ENCODE data around the gene SELENOM. TPM values are rescaled to one million over a fixed set of nuclear protein-coding genes. Genes with fewer than 3 reads are reported as not detected.
A peak's percentile ranks its signal among the peaks of the same experiment; 100 is the strongest.

SELENOM gene
- total and polyA plus RNA-seq, 2 donors (not counting 1 experiment from before 2014, with no cell fraction given): 130 to 132 TPM

- Histone ChIP-seq H3K36me3 (ENCODE audit: control insufficient read depth, insufficient read depth, low read length) (peaks cover 23% of the 10 kb centered on the region), H3K27ac (ENCODE audit: insufficient read depth, low read length) (peak overlapping the region; percentile 99), H3K9me3 (ENCODE audit: control insufficient read depth, insufficient read depth, low read depth, low read length) (no peaks in the 10 kb centered on the region), H4K20me1 (ENCODE audit: control insufficient read depth, extremely low read depth, insufficient read depth, low read length) (no peaks in the 10 kb centered on the region), H3K4me2 (ENCODE audit: extremely low read depth, insufficient read depth, low read length) (peak overlapping the region; percentile 87), H3K9ac (ENCODE audit: insufficient read depth, low read length) (peak overlapping the region; percentile 99), H3K4me1 (ENCODE audit: control insufficient read depth, extremely low read depth, insufficient read depth, low read length) (peaks cover 27% of the 10 kb centered on the region), H3K79me2 (ENCODE audit: control insufficient read depth, insufficient read depth, low read length) (peaks cover 22% of the 10 kb centered on the region), H3K27me3 (ENCODE audit: control insufficient read depth, insufficient read depth, low read length) (no peaks in the 10 kb centered on the region), H2AFZ (ENCODE audit: low read length) (peak overlapping the region; percentile 41), H3K4me3 (replicated peaks in 1 of 4; ENCODE audit: control extremely low read depth in 1 of 4, insufficient read depth in 1 of 4, low read depth in 3 of 4, low read length in 4 of 4) (peak overlapping the region; percentile 78 to 95 (median 92))
- DNase-seq (ENCODE audit: low read depth in 2 of 2): peak; percentile 39 to 56
- TF ChIP-seq EZH2 (IDR thresholded peaks at IDR 0.05; ENCODE audit: low read length, missing control alignments) (no peak), CTCF (conservative IDR thresholded peaks at IDR 0.05 in 1 of 2, IDR thresholded peaks at IDR 0.05 in 1 of 2; ENCODE audit: low read depth in 1 of 2, low read length in 2 of 2) (no peak)
Observed at GRCh38 chr22:31106731-31107177, 614 bp downstream of the SELENOM start.

- Histone ChIP-seq H3K27me3 (ENCODE audit: control insufficient read depth, insufficient read depth, low read length) (no peaks in the 10 kb centered on the region), H3K36me3 (ENCODE audit: control insufficient read depth, insufficient read depth, low read length) (peaks cover 24% of the 10 kb centered on the region), H4K20me1 (ENCODE audit: control insufficient read depth, extremely low read depth, insufficient read depth, low read length) (no peaks in the 10 kb centered on the region), H3K27ac (ENCODE audit: insufficient read depth, low read length) (peak overlapping the region; percentile 99), H3K4me3 (replicated peaks in 1 of 4; ENCODE audit: control extremely low read depth in 1 of 4, insufficient read depth in 1 of 4, low read depth in 3 of 4, low read length in 4 of 4) (peak overlapping the region; percentile 78 to 95 (median 92)), H2AFZ (ENCODE audit: low read length) (no peak overlapping the region), H3K4me2 (ENCODE audit: extremely low read depth, insufficient read depth, low read length) (peak overlapping the region; percentile 87), H3K9ac (ENCODE audit: insufficient read depth, low read length) (peak overlapping the region; percentile 99), H3K4me1 (ENCODE audit: control insufficient read depth, extremely low read depth, insufficient read depth, low read length) (peaks cover 28% of the 10 kb centered on the region), H3K9me3 (ENCODE audit: control insufficient read depth, insufficient read depth, low read depth, low read length) (no peaks in the 10 kb centered on the region), H3K79me2 (ENCODE audit: control insufficient read depth, insufficient read depth, low read length) (peaks cover 22% of the 10 kb centered on the region)
- no peak for TF ChIP-seq EZH2 (IDR thresholded peaks at IDR 0.05; ENCODE audit: low read length, missing control alignments)
- TF ChIP-seq CTCF (conservative IDR thresholded peaks at IDR 0.05 in 1 of 2, IDR thresholded peaks at IDR 0.05 in 1 of 2; ENCODE audit: low read depth in 1 of 2, low read length in 2 of 2): no peak
- DNase-seq (ENCODE audit: low read depth in 2 of 2): no peak
Observed at GRCh38 chr22:31106001-31106571, 1.3 kb downstream of the SELENOM start.

GRCh38 chr22:31105282-31105929 is 2.0 kb downstream of the SELENOM start:
- H2AFZ ChIP-seq (ENCODE audit: low read length): no peak overlapping the region
- H3K79me2 ChIP-seq (ENCODE audit: control insufficient read depth, insufficient read depth, low read length): peaks cover 22% of the 10 kb centered on the region
- TF ChIP-seq CTCF (conservative IDR thresholded peaks at IDR 0.05 in 1 of 2, IDR thresholded peaks at IDR 0.05 in 1 of 2; ENCODE audit: low read depth in 1 of 2, low read length in 2 of 2): no peak
- no peak for TF ChIP-seq EZH2 (IDR thresholded peaks at IDR 0.05; ENCODE audit: low read length, missing control alignments)
- H3K4me1 ChIP-seq (ENCODE audit: control insufficient read depth, extremely low read depth, insufficient read depth, low read length): peaks cover 28% of the 10 kb centered on the region
- no peaks in the 10 kb centered on the region for H3K9me3 ChIP-seq (ENCODE audit: control insufficient read depth, insufficient read depth, low read depth, low read length)
- peak overlapping the region in 2 of 4 experiments; percentile 78 to 90 for H3K4me3 ChIP-seq (replicated peaks in 1 of 4; ENCODE audit: control extremely low read depth in 1 of 4, insufficient read depth in 1 of 4, low read depth in 3 of 4, low read length in 4 of 4)
- H3K27ac ChIP-seq (ENCODE audit: insufficient read depth, low read length): peak overlapping the region; percentile 99
- peak overlapping the region; percentile 87 for H3K4me2 ChIP-seq (ENCODE audit: extremely low read depth, insufficient read depth, low read length)
- no peaks in the 10 kb centered on the region for H3K27me3 ChIP-seq (ENCODE audit: control insufficient read depth, insufficient read depth, low read length)
- H3K9ac ChIP-seq (ENCODE audit: insufficient read depth, low read length): no peak overlapping the region
- DNase-seq (ENCODE audit: low read depth in 2 of 2): no peak
- no peaks in the 10 kb centered on the region for H4K20me1 ChIP-seq (ENCODE audit: control insufficient read depth, extremely low read depth, insufficient read depth, low read length)
- H3K36me3 ChIP-seq (ENCODE audit: control insufficient read depth, insufficient read depth, low read length): peaks cover 28% of the 10 kb centered on the region
